WTC11 (cell line): ENCODE data around the gene ZFPL1. TPM values are rescaled to one million over a fixed set of nuclear protein-coding genes. Genes with fewer than 3 reads are reported as not detected.

ENCODE experiments used
- ARID4B ChIP-seq: sonication (generic); formaldehyde crosslinking; IDR thresholded peaks from 2 replicates; pipeline ENCODE4 v1.8.0; 2023; ENCODE audit warnings: missing genetic modification reagents, mild to moderate bottlenecking, borderline replicate concordance
- FOXP1 ChIP-seq: sonication (generic); formaldehyde crosslinking; IDR thresholded peaks from 2 replicates; pipeline ENCODE4 v1.8.0; 2022; ENCODE audit warnings: missing genetic modification reagents, mild to moderate bottlenecking, moderate library complexity, borderline replicate concordance
- FOXP4 ChIP-seq: sonication (generic); formaldehyde crosslinking; IDR thresholded peaks from 2 replicates; pipeline ENCODE4 v1.8.0; 2022; ENCODE audit warnings: mild to moderate bottlenecking, missing genetic modification reagents
- GABPB1 ChIP-seq: sonication (generic); formaldehyde crosslinking; IDR thresholded peaks from 2 replicates; pipeline ENCODE4 v1.8.1; 2023; ENCODE audit warnings: mild to moderate bottlenecking, missing genetic modification reagents
- IRF2 ChIP-seq: sonication (generic); formaldehyde crosslinking; IDR thresholded peaks from 2 replicates; pipeline ENCODE4 v1.8.0; 2022; ENCODE audit warnings: low read depth, missing genetic modification reagents, borderline replicate concordance
- MAX ChIP-seq: sonication (generic); formaldehyde crosslinking; IDR thresholded peaks from 2 replicates; pipeline ENCODE4 v1.8.0; 2022; ENCODE audit warnings: mild to moderate bottlenecking, missing genetic modification reagents
- NFE2L1 ChIP-seq: sonication (generic); formaldehyde crosslinking; IDR thresholded peaks from 2 replicates; pipeline ENCODE4 v1.8.1; 2023; ENCODE audit warnings: missing genetic modification reagents
- NR2C2 ChIP-seq: sonication (generic); formaldehyde crosslinking; IDR thresholded peaks from 2 replicates; pipeline ENCODE4 v1.8.0; 2022; ENCODE audit warnings: mild to moderate bottlenecking, missing genetic modification reagents
- PRDM15 ChIP-seq: sonication (generic); formaldehyde crosslinking; IDR thresholded peaks from 2 replicates; pipeline ENCODE4 v1.8.0; 2022; ENCODE audit warnings: missing genetic modification reagents
- RELA ChIP-seq: sonication (generic); formaldehyde crosslinking; IDR thresholded peaks from 2 replicates; pipeline ENCODE4 v1.8.1; 2022; ENCODE audit warnings: missing genetic modification reagents, mild to moderate bottlenecking, borderline replicate concordance
- RORB ChIP-seq: fragments of 250-450 bp; sonication (Bioruptor Pico); IDR thresholded peaks from 2 replicates; pipeline ENCODE4 v1.9.0; 2021; ENCODE audit warnings: mild to moderate bottlenecking
- SP1 ChIP-seq: sonication (generic); formaldehyde crosslinking; conservative IDR thresholded peaks from 2 replicates; pipeline ENCODE4 v1.8.1; 2022; ENCODE audit warnings: missing genetic modification reagents
- STAT6 ChIP-seq: sonication (generic); formaldehyde crosslinking; conservative IDR thresholded peaks from 2 replicates; pipeline ENCODE4 v1.8.1; 2023; ENCODE audit warnings: mild to moderate bottlenecking, low read depth, missing genetic modification reagents, moderate library complexity
- TEAD1 ChIP-seq: sonication (generic); formaldehyde crosslinking; IDR thresholded peaks from 2 replicates; pipeline ENCODE4 v1.8.0; 2022; ENCODE audit warnings: mild to moderate bottlenecking, missing genetic modification reagents
- ZMAT4 ChIP-seq: fragments of 250-450 bp; sonication (Bioruptor Pico); IDR thresholded peaks from 2 replicates; pipeline ENCODE4 v1.9.0; 2021; ENCODE audit warnings: mild to moderate bottlenecking
- ZNF121 ChIP-seq: sonication (generic); formaldehyde crosslinking; IDR thresholded peaks from 2 replicates; pipeline ENCODE4 v1.8.0; 2023; ENCODE audit warnings: missing genetic modification reagents
- ZNF232 ChIP-seq: sonication (generic); formaldehyde crosslinking; IDR thresholded peaks from 2 replicates; pipeline ENCODE4 v1.8.0; 2022; ENCODE audit warnings: mild to moderate bottlenecking, missing genetic modification reagents
- total RNA-seq: library from RNA; stranded (reverse); gene quantifications from 3 replicates; pipeline ENCODE4 v1.2.3, GENCODE V29; 2021
- TF ChIP-seq, protein P1 (sequence below): sonication (generic); formaldehyde crosslinking; IDR thresholded peaks from 2 replicates; pipeline ENCODE4 v1.8.1; 2023; ENCODE audit warnings: mild to moderate bottlenecking, moderate library complexity, missing genetic modification reagents
- TF ChIP-seq, protein P2 (sequence below): sonication (generic); formaldehyde crosslinking; IDR thresholded peaks from 2 replicates; pipeline ENCODE4 v1.8.1; 2022; ENCODE audit warnings: mild to moderate bottlenecking, moderate library complexity, missing genetic modification reagents

Gene ZFPL1
- total RNA-seq, 1 experiment from 2014 or later = 33.8 TPM

DNA sequence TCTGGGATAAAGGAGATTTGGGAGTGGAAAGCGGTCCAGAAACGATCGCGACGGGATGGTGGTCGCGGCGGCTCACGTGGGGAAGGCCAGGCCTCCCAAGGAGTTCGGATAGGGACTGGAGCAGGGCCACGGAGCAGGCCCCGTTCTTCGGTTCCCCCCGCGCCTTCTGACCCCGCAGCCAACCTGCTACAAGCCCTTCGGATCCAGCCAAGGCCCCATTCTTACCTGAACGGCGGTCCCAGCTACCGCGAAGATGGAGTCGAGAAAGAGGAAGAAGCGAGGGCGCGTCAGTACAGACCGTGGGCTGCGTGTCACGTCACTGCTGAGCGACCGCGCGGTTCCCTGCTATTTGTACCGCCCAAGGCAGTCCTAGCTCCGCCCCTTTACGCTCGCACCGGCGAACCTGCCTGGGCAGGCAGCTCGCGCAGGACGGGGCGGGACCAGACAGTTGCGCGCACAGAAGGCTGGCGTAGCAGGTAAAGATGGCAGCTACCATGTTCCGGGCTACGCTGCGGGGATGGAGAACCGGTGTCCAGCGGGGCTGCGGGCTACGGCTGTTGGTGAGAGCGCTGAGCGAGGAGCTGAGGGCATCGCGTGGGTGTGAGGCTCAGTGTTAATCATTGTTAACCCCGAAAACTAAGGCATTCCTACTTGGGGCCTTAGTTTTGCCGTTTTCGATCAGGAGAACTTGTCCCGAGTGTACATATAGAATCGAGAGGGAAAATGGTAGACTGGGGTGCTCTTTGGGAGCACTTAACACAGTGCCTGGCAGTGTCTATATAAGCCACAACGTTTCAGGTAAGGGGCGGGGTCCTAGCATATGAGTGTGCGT is 38.1 kb downstream of the ZFPL1 start, which contains the start of the genes FAU and MRPL49 (continued):
- TF ChIP-seq ARID4B (CRISPR knock-in tag) = 0 out of 2 replicates have a peak, but pooled peaks have one; percentile 27
- TF ChIP-seq PRDM15 (CRISPR knock-in tag) = no peak
- peak; percentile 83; the same call in 1 of the 2 replicates for TF ChIP-seq ZNF121
- no peak for TF ChIP-seq IRF2
- TF ChIP-seq TEAD1 (CRISPR knock-in tag) = peak; percentile 57; the same call in 1 of the 2 replicates
- TF ChIP-seq FOXP4 (CRISPR knock-in tag) = peak; percentile 85
- no peak for TF ChIP-seq NFE2L1 (CRISPR knock-in tag)
- 0 out of 2 replicates have a peak, but pooled peaks have one; percentile 5 for TF ChIP-seq NR2C2 (CRISPR knock-in tag)
- peak; percentile 48; the same call in 1 of the 2 replicates for TF ChIP-seq FOXP1 (CRISPR knock-in tag)
- peak; percentile 99 for TF ChIP-seq SP1 (CRISPR knock-in tag)
- TF ChIP-seq STAT6 (CRISPR knock-in tag) = no peak
- TF ChIP-seq, protein P1, sequence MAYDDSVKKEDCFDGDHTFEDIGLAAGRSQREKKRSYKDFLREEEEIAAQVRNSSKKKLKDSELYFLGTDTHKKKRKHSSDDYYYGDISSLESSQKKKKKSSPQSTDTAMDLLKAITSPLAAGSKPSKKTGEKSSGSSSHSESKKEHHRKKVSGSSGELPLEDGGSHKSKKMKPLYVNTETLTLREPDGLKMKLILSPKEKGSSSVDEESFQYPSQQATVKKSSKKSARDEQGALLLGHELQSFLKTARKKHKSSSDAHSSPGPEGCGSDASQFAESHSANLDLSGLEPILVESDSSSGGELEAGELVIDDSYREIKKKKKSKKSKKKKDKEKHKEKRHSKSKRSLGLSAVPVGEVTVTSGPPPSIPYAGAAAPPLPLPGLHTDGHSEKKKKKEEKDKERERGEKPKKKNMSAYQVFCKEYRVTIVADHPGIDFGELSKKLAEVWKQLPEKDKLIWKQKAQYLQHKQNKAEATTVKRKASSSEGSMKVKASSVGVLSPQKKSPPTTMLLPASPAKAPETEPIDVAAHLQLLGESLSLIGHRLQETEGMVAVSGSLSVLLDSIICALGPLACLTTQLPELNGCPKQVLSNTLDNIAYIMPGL = peak; percentile 64; the same call in 1 of the 2 replicates
- no peak for TF ChIP-seq ZMAT4 (CRISPR knock-in tag)
- TF ChIP-seq ZNF232 (CRISPR knock-in tag) = peak; percentile 66
- peak; percentile 87 for TF ChIP-seq MAX (CRISPR knock-in tag)
- 0 out of 2 replicates have a peak, but pooled peaks have one; percentile 25 for TF ChIP-seq RELA
- TF ChIP-seq, protein P2, sequence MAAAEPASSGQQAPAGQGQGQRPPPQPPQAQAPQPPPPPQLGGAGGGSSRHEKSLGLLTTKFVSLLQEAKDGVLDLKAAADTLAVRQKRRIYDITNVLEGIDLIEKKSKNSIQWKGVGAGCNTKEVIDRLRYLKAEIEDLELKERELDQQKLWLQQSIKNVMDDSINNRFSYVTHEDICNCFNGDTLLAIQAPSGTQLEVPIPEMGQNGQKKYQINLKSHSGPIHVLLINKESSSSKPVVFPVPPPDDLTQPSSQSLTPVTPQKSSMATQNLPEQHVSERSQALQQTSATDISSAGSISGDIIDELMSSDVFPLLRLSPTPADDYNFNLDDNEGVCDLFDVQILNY (CRISPR knock-in tag) = peak; percentile 78; the same call in 1 of the 2 replicates
- TF ChIP-seq RORB (CRISPR knock-in tag) = no peak
- peak; percentile 60; the same call in 1 of the 2 replicates for TF ChIP-seq GABPB1 (CRISPR knock-in tag)
